Endodermal cell (in vitro differentiated cells): ENCODE measurements around the gene LRFN4. TPM values are rescaled to one million over a fixed set of nuclear protein-coding genes. Genes with fewer than 3 reads are reported as not detected.

Experiments
- DNase-seq: peaks from one replicate; pipeline ENCODE4 v3.0.0-alpha.2; 2017
- H3K27ac ChIP-seq: 2 replicates; pipeline ENCODE4 v1.5.1; 2013; ENCODE audit warnings: mild to moderate bottlenecking, low read depth, low read length, moderate library complexity
- H3K27me3 ChIP-seq: 2 replicates; pipeline ENCODE4 v1.6.1; 2013; ENCODE audit warnings: mild to moderate bottlenecking, low read length, moderate library complexity; ENCODE audit not compliant: insufficient read depth, control insufficient read depth, poor library complexity, severe bottlenecking
- H3K36me3 ChIP-seq: 2 replicates; pipeline ENCODE4 v1.7.0; 2013; ENCODE audit warnings: mild to moderate bottlenecking, low read length, moderate library complexity; ENCODE audit not compliant: control insufficient read depth, insufficient read depth
- H3K4me1 ChIP-seq: one replicate; pipeline ENCODE4 v1.7.0; 2013; ENCODE audit warnings: low read length; ENCODE audit not compliant: control insufficient read depth, insufficient read depth
- H3K4me3 ChIP-seq: 2 replicates; pipeline ENCODE4 v1.5.1; 2013; ENCODE audit warnings: mild to moderate bottlenecking, low read length, moderate library complexity
- H3K9ac ChIP-seq: 2 replicates; pipeline ENCODE4 v1.6.1; 2013; ENCODE audit warnings: mild to moderate bottlenecking, low read length, moderate library complexity; ENCODE audit not compliant: poor library complexity, severe bottlenecking; ENCODE audit errors: extremely low read depth
- H3K9me3 ChIP-seq: 2 replicates; pipeline ENCODE4 v1.6.1; 2013; ENCODE audit warnings: mild to moderate bottlenecking, low read length, moderate library complexity; ENCODE audit not compliant: control insufficient read depth
- H3K27ac Mint-ChIP-seq: 2 replicates; pipeline ENCODE4 v1.8.0; 2020; ENCODE audit warnings: mixed read lengths
- H3K27me3 Mint-ChIP-seq: 2 replicates; pipeline ENCODE4 v1.8.0; 2021; ENCODE audit warnings: mild to moderate bottlenecking, mixed read lengths; ENCODE audit not compliant: insufficient read depth
- H3K36me3 Mint-ChIP-seq: 2 replicates; pipeline ENCODE4 v1.8.0; 2020; ENCODE audit warnings: low read depth, mixed read lengths
- H3K4me1 Mint-ChIP-seq: 2 replicates; pipeline ENCODE4 v1.8.0; 2020; ENCODE audit warnings: mixed read lengths
- H3K4me3 Mint-ChIP-seq: 2 replicates; pipeline ENCODE4 v1.8.0; 2020; ENCODE audit warnings: mild to moderate bottlenecking, moderate library complexity, mixed read lengths
- H3K9me3 Mint-ChIP-seq: 2 replicates; pipeline ENCODE4 v1.8.0; 2020; ENCODE audit warnings: mild to moderate bottlenecking, mixed read lengths
- WGBS, 2 experiments: methylation state at CpG; one replicate each; pipeline versions ENCODE4 v1.1.5 to v1.1.7; 2013; ENCODE audit warnings: missing lambda C conversion rate in 2 of 2, mixed read lengths in 1 of 2; ENCODE audit not compliant: insufficient coverage in 1 of 2, insufficient read length in 1 of 2; 5-methylcytosine and 5-hydroxymethylcytosine counted together
- long read RNA-seq, 4 experiments: library from polyadenylated mRNA in 2 of 4; library from RNA in 1 of 4; library from capped mRNA in 1 of 4; stranded (forward) in 3 of 4; unstranded in 1 of 4; transcript quantifications; one replicate each; pipeline ENCODE4 v2.0.0, GENCODE V29; 2020 to 2021; ENCODE audit warnings: inconsistent platforms in 1 of 4
- polyA plus RNA-seq, 2 experiments: library from polyadenylated mRNA; stranded (reverse); fragments of 50-300 nt; gene quantifications; one replicate each; pipeline ENCODE4 v1.2.3, GENCODE V29; 2013
- total RNA-seq, 2 donors: library from RNA; stranded (reverse); fragmentation: NEBNext Ultra II Directional in 1 of 2; extraction: Animal tissue kit (Norgen Biotek cat#: 25700) in 1 of 2; gene quantifications; 2 replicates in 1 of 2; 3 replicates in 1 of 2; pipeline ENCODE4 v1.2.1, GENCODE V29; 2021
- TF ChIP-seq, protein P1 (sequence below): fragments of 200-600 bp; sonication (generic); conservative IDR thresholded peaks from 2 replicates; pipeline ENCODE4 v1.5.0; 2021; ENCODE audit warnings: antibody characterized with exemption, mild to moderate bottlenecking

Gene LRFN4
- total RNA-seq, result 10 to 100 TPM; 23.2 to 26.2 TPM
- 27.8 TPM for polyA plus RNA-seq (2013, experiment 1 of 2)
- polyA plus RNA-seq (2013, experiment 2 of 2), result 24.3 TPM
- long read RNA-seq, experiment 1, partial matches to known transcripts, result 1 of 7 reads
- long read RNA-seq, experiment 1, other reads (novel, unspliced or antisense), result 3 of 7 reads
- long read RNA-seq, experiment 2, transcript LRFN4-201 (2 exons, 2,431 nt), result major isoform, 27 of 40 reads
- long read RNA-seq, experiment 2, partial matches to known transcripts, result 0 of 40 reads
- long read RNA-seq, experiment 2, other reads (novel, unspliced or antisense), result 13 of 40 reads
- long read RNA-seq, experiment 3, partial matches to known transcripts, result 0 of 4 reads
- long read RNA-seq, experiment 3, other reads (novel, unspliced or antisense), result 4 of 4 reads
- long read RNA-seq, experiment 4, result 0 reads

DNA sequence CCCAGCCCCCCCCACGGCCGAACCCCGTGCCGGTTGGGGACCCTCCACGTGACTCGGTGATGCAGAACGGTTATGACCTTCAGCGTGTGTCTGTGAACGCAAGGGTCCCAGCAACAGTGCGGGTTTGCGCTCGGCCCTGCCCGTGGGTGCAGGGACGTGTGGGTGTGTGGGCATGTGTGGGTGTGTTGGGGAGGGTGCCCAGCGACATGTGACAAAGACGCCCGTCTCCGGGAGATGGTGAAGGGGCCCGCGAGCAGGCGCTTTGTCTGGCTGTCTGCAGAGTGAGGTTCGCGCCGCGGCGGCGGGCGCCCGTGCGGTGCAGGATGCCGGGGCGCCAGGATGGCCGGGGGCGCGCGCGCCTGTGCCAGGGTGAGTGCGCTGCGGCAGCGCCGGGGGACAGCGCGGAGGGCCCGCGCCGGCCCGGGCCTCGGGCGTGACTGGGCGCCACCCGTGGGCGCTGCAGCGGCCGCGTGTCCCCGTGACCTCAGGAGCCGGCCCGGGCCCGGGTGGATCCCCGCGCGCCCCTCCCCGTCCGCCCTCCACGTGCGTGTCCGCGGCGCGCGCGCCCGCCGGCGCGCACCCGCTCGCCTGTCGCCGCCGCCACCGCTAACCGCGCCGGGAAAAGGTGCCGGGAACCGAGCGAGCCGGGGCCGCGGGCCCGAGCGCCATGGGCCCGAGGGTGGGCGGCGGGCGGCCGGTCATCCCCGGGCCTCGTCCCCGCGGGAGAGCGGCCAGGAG lies at the start of gene LRFN4:
TSS of gene LRFN4 (plus strand) at position 569 of the 738 bp plus-strand sequence. CDS start 681 bp downstream, outside the sequence.
- Mint-ChIP-seq H3K9me3 (no peaks in the 10 kb centered on the region), H3K4me1 (peaks cover 4% of the 10 kb centered on the region), H3K27me3 (no peaks in the 10 kb centered on the region), H3K36me3 (no peaks in the 10 kb centered on the region), H3K4me3 (peak within 1 kb of the TSS; percentile 72), H3K27ac (peak within 1 kb of the TSS; percentile 92)
- Histone ChIP-seq H3K36me3 (no peaks in the 10 kb centered on the region), H3K4me3 (peak within 1 kb of the TSS; percentile 83), H3K9me3 (no peaks in the 10 kb centered on the region), H3K4me1 (no peaks in the 10 kb centered on the region), H3K9ac (peak within 1 kb of the TSS; percentile 52), H3K27me3 (no peaks in the 10 kb centered on the region), H3K27ac (peak within 1 kb of the TSS; percentile 80)
- TF ChIP-seq, protein P1, sequence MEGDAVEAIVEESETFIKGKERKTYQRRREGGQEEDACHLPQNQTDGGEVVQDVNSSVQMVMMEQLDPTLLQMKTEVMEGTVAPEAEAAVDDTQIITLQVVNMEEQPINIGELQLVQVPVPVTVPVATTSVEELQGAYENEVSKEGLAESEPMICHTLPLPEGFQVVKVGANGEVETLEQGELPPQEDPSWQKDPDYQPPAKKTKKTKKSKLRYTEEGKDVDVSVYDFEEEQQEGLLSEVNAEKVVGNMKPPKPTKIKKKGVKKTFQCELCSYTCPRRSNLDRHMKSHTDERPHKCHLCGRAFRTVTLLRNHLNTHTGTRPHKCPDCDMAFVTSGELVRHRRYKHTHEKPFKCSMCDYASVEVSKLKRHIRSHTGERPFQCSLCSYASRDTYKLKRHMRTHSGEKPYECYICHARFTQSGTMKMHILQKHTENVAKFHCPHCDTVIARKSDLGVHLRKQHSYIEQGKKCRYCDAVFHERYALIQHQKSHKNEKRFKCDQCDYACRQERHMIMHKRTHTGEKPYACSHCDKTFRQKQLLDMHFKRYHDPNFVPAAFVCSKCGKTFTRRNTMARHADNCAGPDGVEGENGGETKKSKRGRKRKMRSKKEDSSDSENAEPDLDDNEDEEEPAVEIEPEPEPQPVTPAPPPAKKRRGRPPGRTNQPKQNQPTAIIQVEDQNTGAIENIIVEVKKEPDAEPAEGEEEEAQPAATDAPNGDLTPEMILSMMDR, result no peak
- DNase-seq, result no peak
- 0 to 1% methylated on average over 29 to 103 of the region's 103 CpGs for WGBS, 2 experiments

DNA sequence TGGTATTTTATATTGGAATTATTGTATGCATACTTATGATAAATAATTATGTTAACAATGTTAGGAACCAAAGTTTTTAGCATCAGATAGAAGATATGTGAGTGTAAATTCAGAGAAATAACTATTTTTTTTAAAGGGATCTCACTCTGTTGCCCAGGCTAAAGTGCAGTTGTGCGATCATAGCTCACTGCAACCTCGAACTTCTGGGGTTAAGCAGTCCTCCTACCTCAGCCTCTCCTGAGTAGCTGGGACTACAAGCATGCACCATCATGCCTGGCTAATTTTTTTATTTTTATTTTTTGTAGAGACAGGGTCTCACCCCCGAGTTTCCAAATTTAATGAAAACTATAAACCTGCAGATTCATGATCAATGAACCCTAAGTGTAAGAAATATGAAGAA lies 47.3 kb upstream of the LRFN4 start:
- no peak for DNase-seq
- no peaks in the 10 kb centered on the region for H3K9me3 Mint-ChIP-seq
- H3K36me3 Mint-ChIP-seq, result peaks cover 49% of the 10 kb centered on the region
- H3K4me3 ChIP-seq, result no peak overlapping the region
- H3K27ac Mint-ChIP-seq, result no peak overlapping the region
- H3K9me3 ChIP-seq, result no peaks in the 10 kb centered on the region
- TF ChIP-seq, protein P1, result no peak
- H3K36me3 ChIP-seq, result peaks cover 41% of the 10 kb centered on the region
- no peak overlapping the region for H3K4me3 Mint-ChIP-seq
- no peaks in the 10 kb centered on the region for H3K4me1 ChIP-seq
- no peak overlapping the region for H3K27ac ChIP-seq
- WGBS, 2 experiments, result 91 to 93% methylated on average over 2 of the region's 3 CpGs
- H3K27me3 Mint-ChIP-seq, result no peaks in the 10 kb centered on the region
- no peak overlapping the region for H3K9ac ChIP-seq
- peaks cover 16% of the 10 kb centered on the region for H3K4me1 Mint-ChIP-seq
- no peaks in the 10 kb centered on the region for H3K27me3 ChIP-seq

DNA sequence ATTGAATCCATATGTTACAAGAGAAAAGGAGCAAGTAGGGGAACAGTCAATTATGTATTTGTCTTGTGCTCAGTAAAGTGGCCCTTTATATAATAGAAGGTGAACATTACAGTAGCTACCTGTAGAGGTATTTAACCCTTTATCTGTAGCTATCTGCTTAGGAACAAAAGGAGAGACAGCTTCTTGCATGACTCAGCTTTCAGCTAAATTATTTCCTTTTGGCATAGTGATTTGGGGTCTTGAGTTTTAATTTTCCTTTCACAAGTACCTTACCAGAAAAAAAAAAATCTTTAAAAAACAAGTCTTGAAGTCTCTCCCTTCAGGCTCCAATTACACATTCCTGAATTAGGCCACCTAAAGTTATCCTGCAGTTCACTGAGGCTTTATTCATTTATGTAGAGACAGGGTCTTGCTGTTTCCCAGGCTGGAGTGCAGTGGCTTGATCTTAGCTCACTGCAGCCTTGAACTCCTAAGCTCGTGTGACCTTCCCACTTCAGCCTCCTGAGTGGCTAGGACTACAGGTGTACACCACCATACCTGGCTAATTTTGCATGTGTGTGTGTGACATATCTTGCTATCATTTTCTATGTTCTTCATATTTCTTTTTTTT lies 46.2 kb upstream of the LRFN4 start:
- Histone ChIP-seq H3K9ac (no peak overlapping the region), H3K4me1 (no peaks in the 10 kb centered on the region), H3K4me3 (no peak overlapping the region), H3K36me3 (peaks cover 36% of the 10 kb centered on the region), H3K27me3 (no peaks in the 10 kb centered on the region), H3K9me3 (no peaks in the 10 kb centered on the region), H3K27ac (no peak overlapping the region)
- TF ChIP-seq, protein P1, result no peak
- Mint-ChIP-seq H3K4me3 (no peak overlapping the region), H3K9me3 (no peaks in the 10 kb centered on the region), H3K27ac (peak overlapping the region; percentile 35), H3K36me3 (peaks cover 44% of the 10 kb centered on the region), H3K4me1 (peaks cover 16% of the 10 kb centered on the region), H3K27me3 (no peaks in the 10 kb centered on the region)
- 96 to 100% methylated on average over 1 of the region's 1 CpG for WGBS, 2 experiments
- peak; percentile 51 for DNase-seq
